RWPE1 (cell line): ENCODE measurements around the gene FAM216A.
"Not testable (repeated sequence)": the region's sequence is repeated elsewhere in the genome, so short reads cannot be mapped to it uniquely, and the experiment has no call there.

Source experiments
- CTCF ChIA-PET: fragments of 350-600 bp; sonication (Branson Sonifier 250); formaldehyde crosslinking; extraction: SDS; loops from one replicate; lab custom pipeline; 2021; lab: Yijun Ruan, JAX
- POLR2A ChIA-PET: fragments of 400-600 bp; formaldehyde crosslinking; extraction: SDS; loops from one replicate; lab custom pipeline; 2020; ENCODE audit warnings: antibody characterized with exemption; ENCODE audit not compliant: low non-redundant PET; lab: Yijun Ruan, JAX
- DNase-seq: peaks from one replicate; pipeline ENCODE4 v3.0.0; 2012; ENCODE audit warnings: low spot score
- H3K27ac ChIP-seq: fragments of 450-650 bp; 2 replicates; pipeline ENCODE4 v1.5.1; 2017
- TF ChIP-seq, protein P1 (sequence below): fragments of 450-650 bp; conservative IDR thresholded peaks from 2 replicates; pipeline ENCODE4 v1.5.1; 2017; ENCODE audit warnings: low read depth, mild to moderate bottlenecking

The FAM216A gene

DNA sequence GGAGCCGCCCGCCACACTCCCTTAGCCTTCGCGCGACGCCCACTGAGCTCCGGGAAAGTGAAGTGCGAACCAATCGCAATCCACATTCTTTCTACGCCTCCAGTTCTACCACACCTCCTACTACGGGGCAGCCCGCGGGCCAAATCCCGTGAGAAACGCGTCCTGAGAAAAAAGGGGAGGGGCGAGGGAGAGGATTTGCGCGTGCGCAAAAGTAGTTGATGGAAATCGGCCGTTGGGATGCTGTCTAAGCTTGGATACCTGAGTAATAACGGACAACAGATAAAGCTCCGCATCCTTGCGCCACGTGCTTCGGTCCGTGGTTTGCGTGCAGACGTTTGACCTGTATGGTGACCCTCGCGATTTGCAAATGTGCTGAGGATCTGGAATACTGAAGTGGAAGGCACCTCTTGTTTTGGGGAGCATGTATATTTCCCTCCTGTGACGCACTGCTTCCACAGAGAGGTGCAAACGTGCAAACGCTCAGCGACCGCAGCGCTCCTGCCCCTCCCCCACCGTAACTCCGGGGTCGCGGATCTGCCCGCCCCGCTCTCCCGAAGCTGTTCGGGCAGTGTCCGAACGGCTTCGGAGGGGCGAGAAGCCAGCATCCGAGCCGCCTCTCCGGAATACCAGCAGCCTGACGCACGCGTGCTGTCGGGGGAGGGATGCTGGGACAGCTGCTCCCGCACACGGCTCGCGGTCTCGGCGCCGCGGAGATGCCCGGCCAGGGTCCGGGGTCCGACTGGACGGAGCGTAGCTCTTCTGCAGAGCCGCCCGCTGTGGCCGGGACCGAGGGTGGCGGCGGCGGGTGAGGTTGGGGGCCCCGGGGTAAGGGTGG, at the start of gene FAM216A, which contains the start of gene GPN3:
FAM216A (plus strand) TSS at position 632 of the 835 bp plus-strand sequence; CDS start at position 663, 31 bp downstream.
GPN3 (minus strand) TSS at position 44 of the 835 bp plus-strand sequence. CDS start 54 bp downstream, outside the sequence.
- H3K27ac ChIP-seq, result peak within 1 kb of the TSS; percentile 97
- TF ChIP-seq, protein P1, sequence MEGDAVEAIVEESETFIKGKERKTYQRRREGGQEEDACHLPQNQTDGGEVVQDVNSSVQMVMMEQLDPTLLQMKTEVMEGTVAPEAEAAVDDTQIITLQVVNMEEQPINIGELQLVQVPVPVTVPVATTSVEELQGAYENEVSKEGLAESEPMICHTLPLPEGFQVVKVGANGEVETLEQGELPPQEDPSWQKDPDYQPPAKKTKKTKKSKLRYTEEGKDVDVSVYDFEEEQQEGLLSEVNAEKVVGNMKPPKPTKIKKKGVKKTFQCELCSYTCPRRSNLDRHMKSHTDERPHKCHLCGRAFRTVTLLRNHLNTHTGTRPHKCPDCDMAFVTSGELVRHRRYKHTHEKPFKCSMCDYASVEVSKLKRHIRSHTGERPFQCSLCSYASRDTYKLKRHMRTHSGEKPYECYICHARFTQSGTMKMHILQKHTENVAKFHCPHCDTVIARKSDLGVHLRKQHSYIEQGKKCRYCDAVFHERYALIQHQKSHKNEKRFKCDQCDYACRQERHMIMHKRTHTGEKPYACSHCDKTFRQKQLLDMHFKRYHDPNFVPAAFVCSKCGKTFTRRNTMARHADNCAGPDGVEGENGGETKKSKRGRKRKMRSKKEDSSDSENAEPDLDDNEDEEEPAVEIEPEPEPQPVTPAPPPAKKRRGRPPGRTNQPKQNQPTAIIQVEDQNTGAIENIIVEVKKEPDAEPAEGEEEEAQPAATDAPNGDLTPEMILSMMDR, result no peak
- CTCF ChIA-PET, result interaction anchor here (0.6 to 2.6 kb wide), 17 partner anchors 9 to 1842 kb away, joined by 3 to 19 read pairs (median 4); partner anchors contain the start of genes ARPC3 and RAD9B
- POLR2A ChIA-PET, result interaction anchor here (1.1 to 1.3 kb wide), 4 partner anchors 10 to 133 kb away, joined by 3 to 6 read pairs (median 4); partner anchors contain the start of genes RAD9B and VPS29
- peak; percentile 94 for DNase-seq

- ChIA-PET CTCF (interaction anchor here (0.6 to 1.6 kb wide), 4 partner anchors 11 to 900 kb away, joined by 3 to 6 read pairs (median 3); no protein-coding TSS in a partner anchor), POLR2A (interaction anchor here (0.6 kb wide), 1 partner anchor 941 kb away, joined by 3 read pairs; no protein-coding TSS in a partner anchor)
- not testable (repeated sequence) for H3K27ac ChIP-seq, DNase-seq
Measured at GRCh38 chr12:110420644-110421043, 48.0 kb upstream of the FAM216A start.

GRCh38 chr12:110421159-110421661, 47.4 kb upstream of the FAM216A start:
- DNase-seq, result no peak
- H3K27ac ChIP-seq, result no peak overlapping the region
- TF ChIP-seq, protein P1, result no peak
- ChIA-PET POLR2A (no interaction called here), CTCF (interaction anchor here (0.6 to 1.6 kb wide), 4 partner anchors 10 to 900 kb away, joined by 3 to 6 read pairs (median 4); no protein-coding TSS in a partner anchor)

DNA sequence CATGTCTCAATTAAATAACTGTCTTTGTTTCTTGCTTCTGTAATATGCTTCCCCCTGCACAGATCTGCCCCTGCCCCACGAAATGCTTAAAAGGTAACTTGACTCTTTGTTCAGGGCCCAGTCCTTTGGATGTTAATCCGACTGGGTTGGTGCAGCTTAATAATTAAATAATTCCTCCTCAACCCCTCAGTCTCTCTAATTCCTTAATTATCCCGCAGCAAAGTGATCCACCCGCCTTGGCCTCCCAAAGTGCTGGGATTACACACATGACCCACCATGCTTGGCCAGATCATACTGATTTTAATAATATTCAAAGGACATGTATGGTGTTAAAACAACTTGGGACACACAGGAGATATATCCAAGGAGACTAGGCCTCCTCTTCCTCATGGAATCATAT, 46.9 kb upstream of the FAM216A start:
- ChIA-PET CTCF (interaction anchor here (0.6 to 1.1 kb wide), 2 partner anchors 10 to 43 kb away, joined by 5 to 11 read pairs; no protein-coding TSS in a partner anchor), POLR2A (no interaction called here)
- no peak overlapping the region for H3K27ac ChIP-seq
- DNase-seq, result no peak
- TF ChIP-seq, protein P1, result no peak

DNA sequence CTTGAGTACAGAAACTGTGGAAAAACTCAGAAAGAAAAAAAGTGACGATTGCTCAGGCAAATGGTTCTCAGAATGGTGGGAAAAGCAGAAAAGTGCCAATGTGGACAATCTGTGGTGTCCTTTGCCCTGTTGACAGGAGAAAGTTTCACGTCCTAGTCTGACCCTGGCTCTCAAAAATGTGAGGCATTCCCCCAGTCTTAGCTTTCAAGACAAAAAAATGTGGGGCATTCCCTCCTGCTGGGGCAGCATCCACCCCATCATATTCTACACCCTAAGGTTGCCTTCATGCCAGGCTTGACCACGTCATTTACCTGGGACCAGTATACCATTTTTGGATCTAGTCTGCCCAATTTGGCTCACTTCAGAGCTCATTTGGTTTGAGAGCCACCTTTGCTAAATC, 44.4 kb upstream of the FAM216A start:
- no peak for DNase-seq
- POLR2A ChIA-PET, result no interaction called here
- CTCF ChIA-PET, result no interaction called here
- TF ChIP-seq, protein P1, result no peak
- no peak overlapping the region for H3K27ac ChIP-seq

GRCh38 chr12:110426406-110426805, 42.2 kb upstream of the FAM216A start:
- POLR2A ChIA-PET, result no interaction called here
- H3K27ac ChIP-seq, result no peak overlapping the region
- TF ChIP-seq, protein P1, result no peak
- CTCF ChIA-PET, result no interaction called here
- DNase-seq, result no peak

GRCh38 chr12:110429676-110430075, 39.0 kb upstream of the FAM216A start:
- POLR2A ChIA-PET, result not testable (repeated sequence)

More at GRCh38 chr12:110429676-110430075, 39.0 kb upstream of the FAM216A start:
- DNase-seq, H3K27ac ChIP-seq, CTCF ChIA-PET: not testable (repeated sequence)
